ENCODE data around the gene SAMMSON. TPM values are rescaled to one million over a fixed set of nuclear protein-coding genes. Genes with fewer than 3 reads are reported as not detected.

Gene SAMMSON
- total and polyA plus RNA-seq, 7 donors, result 0.04 to 0.82 (median 0.60) TPM; not detected in 4

DNA sequence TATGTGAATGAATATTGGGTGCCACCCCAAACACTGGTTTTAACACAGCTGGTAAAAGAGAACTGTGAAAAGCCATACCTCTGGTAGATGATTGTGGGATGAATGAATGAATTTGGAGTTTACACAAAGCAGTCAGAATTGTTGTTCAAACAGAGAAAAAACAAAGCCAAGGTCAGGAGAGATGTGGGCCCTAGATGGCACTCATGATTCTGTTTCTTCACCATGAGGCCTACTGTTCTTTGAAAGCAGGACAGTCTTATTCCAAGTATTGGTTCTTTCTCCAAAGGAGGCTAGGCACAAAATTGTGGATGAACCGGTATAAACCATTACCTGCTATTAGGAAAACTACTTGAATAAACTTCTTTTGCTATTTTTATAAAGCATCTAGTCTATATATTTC is 97.6 kb downstream of the SAMMSON start:
- Histone ChIP-seq H3K4me1 (no peaks in the 10 kb centered on the region), H3K4me3 (no peak overlapping the region), H3K9me3 (no peaks in the 10 kb centered on the region), H3K36me3 (no peaks in the 10 kb centered on the region), H3K27ac (no peak overlapping the region), H3K27me3 (no peaks in the 10 kb centered on the region)
- 94 to 97% methylated on average over 1 of the region's 1 CpG for WGBS, 2 donors
- no peak for DNase-seq
- intact Hi-C loops (cut with DNase I), result loop anchor here (10.0 kb wide), 1 partner anchor 258 kb away; no protein-coding TSS in a partner anchor
- TF ChIP-seq POLR2AphosphoS5 (IDR thresholded peaks at IDR 0.05) (no peak), POLR2A (IDR thresholded peaks at IDR 0.05) (no peak), EP300 (IDR thresholded peaks at IDR 0.05) (no peak)
- TF ChIP-seq, protein P1, sequence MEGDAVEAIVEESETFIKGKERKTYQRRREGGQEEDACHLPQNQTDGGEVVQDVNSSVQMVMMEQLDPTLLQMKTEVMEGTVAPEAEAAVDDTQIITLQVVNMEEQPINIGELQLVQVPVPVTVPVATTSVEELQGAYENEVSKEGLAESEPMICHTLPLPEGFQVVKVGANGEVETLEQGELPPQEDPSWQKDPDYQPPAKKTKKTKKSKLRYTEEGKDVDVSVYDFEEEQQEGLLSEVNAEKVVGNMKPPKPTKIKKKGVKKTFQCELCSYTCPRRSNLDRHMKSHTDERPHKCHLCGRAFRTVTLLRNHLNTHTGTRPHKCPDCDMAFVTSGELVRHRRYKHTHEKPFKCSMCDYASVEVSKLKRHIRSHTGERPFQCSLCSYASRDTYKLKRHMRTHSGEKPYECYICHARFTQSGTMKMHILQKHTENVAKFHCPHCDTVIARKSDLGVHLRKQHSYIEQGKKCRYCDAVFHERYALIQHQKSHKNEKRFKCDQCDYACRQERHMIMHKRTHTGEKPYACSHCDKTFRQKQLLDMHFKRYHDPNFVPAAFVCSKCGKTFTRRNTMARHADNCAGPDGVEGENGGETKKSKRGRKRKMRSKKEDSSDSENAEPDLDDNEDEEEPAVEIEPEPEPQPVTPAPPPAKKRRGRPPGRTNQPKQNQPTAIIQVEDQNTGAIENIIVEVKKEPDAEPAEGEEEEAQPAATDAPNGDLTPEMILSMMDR (IDR thresholded peaks at IDR 0.05), result no peak

DNA sequence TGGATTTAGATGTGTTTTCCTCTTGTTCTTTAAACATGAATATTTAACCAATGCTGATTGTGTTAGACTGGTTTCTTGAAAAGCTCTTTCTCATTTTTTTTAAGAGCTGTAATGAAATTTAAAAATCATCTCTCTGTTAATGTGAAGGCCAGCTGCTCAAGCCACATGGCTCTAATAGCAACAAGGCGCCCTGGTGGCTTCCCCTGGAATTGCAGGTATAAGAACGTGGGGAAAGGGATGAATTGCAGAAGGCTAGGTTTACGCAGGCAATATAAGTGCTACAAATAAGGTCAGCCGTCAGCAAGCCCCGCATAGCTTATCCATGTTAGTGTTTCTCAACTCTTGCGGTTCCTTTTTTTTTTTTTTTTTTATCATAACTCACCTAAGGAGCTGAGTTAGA is 108.5 kb downstream of the SAMMSON start:
- Histone ChIP-seq H3K4me3 (no peak overlapping the region), H3K36me3 (no peaks in the 10 kb centered on the region), H3K4me1 (no peaks in the 10 kb centered on the region), H3K9me3 (no peaks in the 10 kb centered on the region), H3K27ac (no peak overlapping the region), H3K27me3 (no peaks in the 10 kb centered on the region)
- intact Hi-C loops (cut with DNase I), result no loop called here
- no peak for DNase-seq
- TF ChIP-seq, protein P1 (IDR thresholded peaks at IDR 0.05), result no peak
- TF ChIP-seq POLR2AphosphoS5 (IDR thresholded peaks at IDR 0.05) (no peak), EP300 (IDR thresholded peaks at IDR 0.05) (no peak), POLR2A (IDR thresholded peaks at IDR 0.05) (no peak)
- 43 to 57% methylated on average over 6 of the region's 6 CpGs for WGBS, 2 donors

DNA sequence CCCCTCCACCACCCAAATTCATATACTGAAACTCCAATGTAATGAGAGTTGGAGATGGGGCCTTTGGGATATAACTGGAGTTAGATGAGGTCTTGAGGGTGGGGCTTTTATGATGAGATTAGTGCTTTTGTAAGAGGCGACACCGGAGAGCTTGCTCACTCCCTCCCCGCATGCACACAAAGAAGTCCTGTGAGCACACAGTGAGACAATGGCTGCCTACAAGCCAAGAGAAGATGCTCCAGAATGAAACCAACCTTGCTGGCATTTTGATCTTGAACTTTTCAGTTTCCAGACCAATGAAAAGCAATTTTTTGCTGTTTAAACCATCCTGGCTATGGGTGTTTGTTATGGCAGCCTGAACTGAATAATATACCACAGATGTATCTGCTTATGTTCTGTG is 109.0 kb downstream of the SAMMSON start:
- no peaks in the 10 kb centered on the region for H3K36me3 ChIP-seq
- no peak overlapping the region for H3K27ac ChIP-seq
- no peak for DNase-seq
- no peak for TF ChIP-seq POLR2A (IDR thresholded peaks at IDR 0.05)
- TF ChIP-seq EP300 (IDR thresholded peaks at IDR 0.05), result no peak
- TF ChIP-seq POLR2AphosphoS5 (IDR thresholded peaks at IDR 0.05), result no peak
- TF ChIP-seq, protein P1 (IDR thresholded peaks at IDR 0.05), result no peak
- intact Hi-C loops (cut with DNase I), result no loop called here
- H3K4me1 ChIP-seq, result no peaks in the 10 kb centered on the region
- no peak overlapping the region for H3K4me3 ChIP-seq
- no peaks in the 10 kb centered on the region for H3K27me3 ChIP-seq
- no peaks in the 10 kb centered on the region for H3K9me3 ChIP-seq
- WGBS, 2 donors, result 79 to 88% methylated on average over 3 of the region's 3 CpGs

DNA sequence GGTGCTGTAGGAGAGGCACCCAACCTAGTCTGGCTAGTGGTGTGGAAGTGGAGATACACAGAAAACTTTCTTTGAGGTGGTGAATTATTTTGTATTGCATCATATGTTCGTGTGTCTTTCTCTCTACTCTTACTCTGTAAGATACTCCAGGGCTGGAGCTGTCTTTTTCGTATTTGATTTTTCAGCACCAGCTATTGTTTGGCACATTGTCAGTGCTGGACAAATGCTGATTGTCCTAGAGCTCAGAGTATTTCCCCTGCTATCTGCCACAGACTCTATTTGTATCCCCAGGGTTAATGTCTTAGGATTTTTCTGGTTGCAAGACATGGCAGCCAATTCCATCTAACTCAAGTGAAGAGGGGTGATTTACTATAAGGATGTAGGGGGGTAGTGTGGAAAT is 110.5 kb downstream of the SAMMSON start:
- 51 to 73% methylated on average over 2 of the region's 2 CpGs for WGBS, 2 donors
- no peaks in the 10 kb centered on the region for H3K9me3 ChIP-seq
- H3K4me1 ChIP-seq, result no peaks in the 10 kb centered on the region
- no peaks in the 10 kb centered on the region for H3K27me3 ChIP-seq
- intact Hi-C loops (cut with DNase I), result no loop called here
- no peak overlapping the region for H3K27ac ChIP-seq
- no peak overlapping the region for H3K4me3 ChIP-seq
- TF ChIP-seq, protein P1 (IDR thresholded peaks at IDR 0.05), result no peak
- TF ChIP-seq POLR2AphosphoS5 (IDR thresholded peaks at IDR 0.05) (no peak), POLR2A (IDR thresholded peaks at IDR 0.05) (no peak), EP300 (IDR thresholded peaks at IDR 0.05) (no peak)
- no peaks in the 10 kb centered on the region for H3K36me3 ChIP-seq
- no peak for DNase-seq

DNA sequence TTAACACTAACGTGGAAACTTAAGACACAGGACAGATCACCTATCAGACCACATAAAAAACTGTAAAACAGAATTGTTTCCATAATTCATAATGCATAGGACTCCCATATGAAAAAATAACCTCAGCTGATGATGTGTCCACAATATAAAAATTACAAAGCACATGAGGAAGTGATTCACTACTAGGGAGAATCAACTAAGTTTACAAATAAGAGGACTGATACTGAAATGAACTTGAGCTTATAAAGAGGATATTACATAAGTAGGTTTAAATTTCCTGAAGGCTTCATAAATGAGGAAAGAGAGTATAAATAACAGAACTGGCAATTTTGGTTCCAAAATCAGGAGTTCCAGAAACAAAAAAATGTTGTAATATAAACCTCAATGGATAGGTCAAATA is 111.9 kb downstream of the SAMMSON start:
- Histone ChIP-seq H3K4me1 (no peaks in the 10 kb centered on the region), H3K36me3 (no peaks in the 10 kb centered on the region), H3K27me3 (no peaks in the 10 kb centered on the region), H3K9me3 (no peaks in the 10 kb centered on the region), H3K27ac (no peak overlapping the region), H3K4me3 (no peak overlapping the region)
- intact Hi-C loops (cut with DNase I), result no loop called here
- TF ChIP-seq EP300 (IDR thresholded peaks at IDR 0.05) (no peak), POLR2A (IDR thresholded peaks at IDR 0.05) (no peak), POLR2AphosphoS5 (IDR thresholded peaks at IDR 0.05) (no peak)
- TF ChIP-seq, protein P1 (IDR thresholded peaks at IDR 0.05), result no peak
- 64 to 81% methylated on average over 1 of the region's 1 CpG for WGBS, 2 donors
- no peak for DNase-seq
